Left ventricle myocardium inferior (tissue), 1 donor: ENCODE data around the gene SPATA25. TPM values are rescaled to one million over a fixed set of nuclear protein-coding genes. Genes with fewer than 3 reads are reported as not detected.

Source experiments
- DNase-seq: peaks from one replicate; pipeline ENCODE4 v3.0.0-alpha.2; 2020
- H3K27ac ChIP-seq: fragments of 200-600 bp; replicated peaks from 2 replicates; pipeline ENCODE4 v1.8.0; 2021
- H3K27me3 ChIP-seq: fragments of 200-600 bp; 2 replicates; pipeline ENCODE4 v1.8.0; 2021; ENCODE audit warnings: low read depth
- H3K36me3 ChIP-seq: fragments of 200-600 bp; 2 replicates; pipeline ENCODE4 v1.8.0; 2021
- H3K4me1 ChIP-seq: fragments of 200-600 bp; 2 replicates; pipeline ENCODE4 v1.8.0; 2021
- H3K4me3 ChIP-seq: fragments of 200-600 bp; 2 replicates; pipeline ENCODE4 v1.8.0; 2021; ENCODE audit warnings: mild to moderate bottlenecking, moderate library complexity
- H3K9me3 ChIP-seq: fragments of 200-600 bp; replicated peaks from 2 replicates; pipeline ENCODE4 v1.8.0; 2021
- intact Hi-C: fragments of 100-400 bp; cut with micrococcal nuclease; formaldehyde crosslinking; loops from one replicate; pipeline ENCODE4 v1.11.0; 2022
- total RNA-seq: library from RNA; stranded (reverse); fragmentation: NEBNext Ultra II Directional; extraction: Animal tissue kit (Norgen Biotek cat#: 25700); gene quantifications from one replicate; pipeline ENCODE4 v1.2.1, GENCODE V29; 2021
- TF ChIP-seq, protein P1 (sequence below): fragments of 200-600 bp; IDR thresholded peaks from 2 replicates; pipeline ENCODE4 v1.8.0; 2021; ENCODE audit warnings: antibody characterized with exemption, mild to moderate bottlenecking, borderline replicate concordance
- donor health status: DM: no; HTN: yes; CAD: no; lungs with severe emphysema.

SPATA25 gene
- total RNA-seq, 1 donor from 2014 or later, result 2.4 TPM

DNA sequence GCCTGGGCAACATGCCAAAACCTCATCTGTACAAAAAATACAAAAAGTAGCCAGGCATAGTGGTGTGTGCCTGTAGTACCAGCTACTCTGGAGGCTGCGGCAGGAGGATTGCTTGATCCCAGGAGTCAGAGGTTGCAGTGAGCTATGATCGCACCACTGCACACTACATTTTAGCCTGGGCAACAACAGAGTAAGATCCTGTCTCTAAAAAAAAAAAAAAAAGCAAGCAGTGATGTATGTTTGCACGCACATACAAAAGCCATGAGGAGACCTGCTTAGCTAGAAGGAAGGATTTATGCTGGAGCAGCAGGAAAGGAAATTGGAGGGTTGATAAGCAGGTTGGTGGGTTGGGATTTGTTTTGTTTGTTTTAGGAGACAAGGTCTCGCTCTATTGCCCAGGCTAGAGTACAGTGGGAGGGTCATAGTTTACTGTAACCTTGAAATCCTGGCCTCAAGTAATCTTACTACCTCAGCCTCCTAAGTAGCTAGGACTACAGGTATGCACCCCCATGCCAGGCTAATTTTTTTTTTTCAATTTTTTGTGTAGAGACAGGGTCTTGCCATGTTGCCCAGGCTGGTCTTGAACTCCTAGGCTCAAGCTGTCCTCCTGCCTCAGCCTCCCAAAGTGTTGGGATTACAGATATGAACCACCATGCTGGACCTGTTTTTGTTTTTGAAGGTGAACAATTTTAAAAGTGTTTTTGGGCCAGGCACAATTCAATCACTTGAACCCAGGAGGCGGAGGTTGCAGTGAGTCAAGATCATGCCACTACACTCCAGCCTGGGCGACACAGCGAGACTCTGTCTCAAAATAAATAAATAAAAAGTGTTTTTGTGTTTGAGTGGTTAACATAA lies 26.0 kb downstream of the SPATA25 start:
- no peaks in the 10 kb centered on the region for H3K36me3 ChIP-seq
- TF ChIP-seq, protein P1, sequence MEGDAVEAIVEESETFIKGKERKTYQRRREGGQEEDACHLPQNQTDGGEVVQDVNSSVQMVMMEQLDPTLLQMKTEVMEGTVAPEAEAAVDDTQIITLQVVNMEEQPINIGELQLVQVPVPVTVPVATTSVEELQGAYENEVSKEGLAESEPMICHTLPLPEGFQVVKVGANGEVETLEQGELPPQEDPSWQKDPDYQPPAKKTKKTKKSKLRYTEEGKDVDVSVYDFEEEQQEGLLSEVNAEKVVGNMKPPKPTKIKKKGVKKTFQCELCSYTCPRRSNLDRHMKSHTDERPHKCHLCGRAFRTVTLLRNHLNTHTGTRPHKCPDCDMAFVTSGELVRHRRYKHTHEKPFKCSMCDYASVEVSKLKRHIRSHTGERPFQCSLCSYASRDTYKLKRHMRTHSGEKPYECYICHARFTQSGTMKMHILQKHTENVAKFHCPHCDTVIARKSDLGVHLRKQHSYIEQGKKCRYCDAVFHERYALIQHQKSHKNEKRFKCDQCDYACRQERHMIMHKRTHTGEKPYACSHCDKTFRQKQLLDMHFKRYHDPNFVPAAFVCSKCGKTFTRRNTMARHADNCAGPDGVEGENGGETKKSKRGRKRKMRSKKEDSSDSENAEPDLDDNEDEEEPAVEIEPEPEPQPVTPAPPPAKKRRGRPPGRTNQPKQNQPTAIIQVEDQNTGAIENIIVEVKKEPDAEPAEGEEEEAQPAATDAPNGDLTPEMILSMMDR, result no peak
- no peak overlapping the region for H3K27ac ChIP-seq
- H3K9me3 ChIP-seq, result no peaks in the 10 kb centered on the region
- intact Hi-C loops, result no loop called here
- H3K4me1 ChIP-seq, result peaks cover 23% of the 10 kb centered on the region
- H3K4me3 ChIP-seq, result no peak overlapping the region
- DNase-seq, result no peak
- no peaks in the 10 kb centered on the region for H3K27me3 ChIP-seq

DNA sequence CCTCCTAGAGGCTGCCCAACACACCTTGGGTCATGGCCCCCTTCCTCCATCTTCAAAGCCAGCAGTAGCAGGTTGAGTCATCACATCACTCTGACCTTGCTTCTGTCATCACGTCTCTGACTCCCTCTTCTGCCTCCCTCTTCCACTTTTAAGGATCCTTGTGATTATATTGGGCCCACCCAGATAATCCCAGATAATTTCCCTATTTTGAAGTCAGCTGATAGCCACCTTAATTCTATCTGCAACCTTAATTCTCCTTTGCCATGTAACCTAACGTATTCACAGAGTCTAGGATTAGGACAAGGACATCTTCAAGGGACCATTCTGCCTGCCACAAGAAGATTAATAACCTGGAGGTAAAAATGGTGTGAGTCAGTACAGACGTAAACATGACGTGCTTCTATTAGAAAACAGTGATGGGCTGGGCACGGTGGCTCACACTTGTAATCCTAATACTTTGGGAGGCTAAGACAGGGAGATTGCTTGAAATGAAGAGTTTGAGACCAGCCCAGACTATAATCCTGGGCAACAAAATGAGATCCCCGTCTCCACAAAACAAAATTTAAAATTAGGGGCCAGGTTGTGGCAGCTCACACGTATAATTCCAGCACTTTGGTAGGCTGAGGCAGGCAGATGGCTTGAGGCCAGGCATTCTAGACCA lies 26.7 kb downstream of the SPATA25 start:
- Histone ChIP-seq H3K9me3 (no peaks in the 10 kb centered on the region), H3K4me1 (peaks cover 30% of the 10 kb centered on the region), H3K27ac (no peak overlapping the region), H3K27me3 (no peaks in the 10 kb centered on the region), H3K4me3 (no peak overlapping the region), H3K36me3 (no peaks in the 10 kb centered on the region)
- intact Hi-C loops, result no loop called here
- TF ChIP-seq, protein P1, result no peak
- no peak for DNase-seq

DNA sequence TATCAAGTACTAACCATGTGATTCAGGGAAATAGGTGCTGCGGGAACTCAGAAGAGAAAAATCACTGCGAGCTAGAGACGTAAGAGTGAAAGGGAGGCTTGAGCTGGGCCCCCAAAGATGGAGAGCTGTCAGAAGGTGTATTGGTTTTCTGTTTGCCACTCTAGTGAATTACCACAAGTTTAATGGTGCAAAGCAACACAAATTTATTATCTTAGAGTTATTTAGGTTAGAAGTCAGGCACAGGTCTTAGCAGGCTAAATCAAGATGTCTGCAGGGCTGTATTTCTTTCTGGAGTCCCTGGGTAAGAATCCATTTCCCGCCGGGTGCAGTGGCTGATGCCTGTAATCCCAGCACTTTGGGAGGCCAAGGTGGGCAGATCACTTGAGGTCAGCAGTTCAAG lies 27.5 kb downstream of the SPATA25 start:
- Histone ChIP-seq H3K27ac (no peak overlapping the region), H3K36me3 (no peaks in the 10 kb centered on the region), H3K4me3 (no peak overlapping the region), H3K27me3 (no peaks in the 10 kb centered on the region), H3K9me3 (no peaks in the 10 kb centered on the region), H3K4me1 (peaks cover 38% of the 10 kb centered on the region)
- TF ChIP-seq, protein P1, result no peak
- no peak for DNase-seq
- intact Hi-C loops, result no loop called here

DNA sequence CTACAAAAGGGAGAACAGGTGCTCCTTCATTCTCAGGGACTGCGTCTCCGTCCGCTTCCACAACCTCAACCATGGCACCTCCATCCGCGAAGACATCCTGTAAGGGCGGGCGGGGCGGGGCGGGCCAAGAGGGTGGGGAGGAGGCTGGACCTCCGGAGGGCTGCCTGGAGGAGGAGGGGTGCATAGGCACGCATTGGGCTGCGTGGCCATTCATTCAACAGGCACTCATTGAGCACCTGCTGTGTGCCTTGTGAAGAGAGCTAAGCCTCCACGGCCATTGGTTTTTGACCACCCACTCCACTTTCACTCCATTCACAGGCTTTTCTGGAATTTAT lies 29.6 kb downstream of the SPATA25 start:
- peaks cover 19% of the 10 kb centered on the region for H3K36me3 ChIP-seq
- TF ChIP-seq, protein P1, result no peak
- DNase-seq, result no peak
- peak overlapping the region; percentile 92 for H3K27ac ChIP-seq
- peak overlapping the region; percentile 98 for H3K4me3 ChIP-seq
- H3K27me3 ChIP-seq, result no peaks in the 10 kb centered on the region
- H3K9me3 ChIP-seq, result no peaks in the 10 kb centered on the region
- peaks cover 44% of the 10 kb centered on the region for H3K4me1 ChIP-seq
- intact Hi-C loops, result no loop called here

DNA sequence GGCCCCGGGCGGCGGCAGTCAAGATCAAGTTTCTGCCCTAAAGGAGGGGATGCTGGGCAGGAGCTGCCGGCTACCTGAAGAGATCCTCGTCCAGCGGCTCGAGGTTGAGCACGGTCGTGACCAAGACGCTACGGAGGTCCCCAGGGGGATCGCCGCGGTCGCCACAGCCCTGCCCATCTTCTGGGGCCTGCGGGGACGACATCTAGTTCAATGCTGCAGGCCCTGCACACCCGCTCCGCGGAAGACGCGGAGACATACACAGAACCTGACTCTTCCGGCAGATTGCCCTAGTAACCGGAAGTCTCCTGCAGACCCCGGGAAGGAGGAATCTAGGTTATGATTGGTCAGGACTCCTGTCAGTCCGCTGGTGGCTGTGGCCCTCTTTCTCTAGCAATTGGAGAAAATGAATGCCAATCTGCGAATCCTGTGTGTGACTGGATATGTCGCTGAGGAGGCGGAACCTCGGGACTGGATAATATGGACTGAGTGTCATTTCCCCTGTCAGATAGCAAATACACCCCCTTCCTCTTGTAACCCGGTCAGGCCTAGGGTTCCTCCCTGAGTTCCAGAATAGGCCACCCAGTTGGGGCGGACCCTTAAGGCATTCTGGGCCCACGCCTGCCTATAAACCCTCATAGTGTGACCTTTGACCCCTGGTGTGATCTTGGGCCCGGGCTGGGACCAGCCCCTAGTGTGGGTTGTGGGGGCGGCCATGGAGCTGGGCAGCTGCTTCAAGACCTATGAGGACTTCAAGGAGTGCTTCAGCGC lies 30.1 kb downstream of the SPATA25 start, which contains the start of the genes ACOT8 and ZSWIM3:
TSS of gene ACOT8 (minus strand) at position 279 of the 768 bp plus-strand sequence. CDS start at position 202, 77 bp downstream.
TSS of gene ZSWIM3 (plus strand) at position 501 of the 768 bp plus-strand sequence. CDS start at position 713, 212 bp downstream.
- intact Hi-C loops, result no loop called here
- DNase-seq, result peak; percentile 90
- TF ChIP-seq, protein P1, result no peak

More for the DNA sequence above, 30.1 kb downstream of the SPATA25 start, which contains the start of the genes ACOT8 and ZSWIM3:
- H3K27me3 ChIP-seq, result no peaks in the 10 kb centered on the region
- H3K36me3 ChIP-seq, result peaks cover 20% of the 10 kb centered on the region
- peaks cover 44% of the 10 kb centered on the region for H3K4me1 ChIP-seq
- H3K9me3 ChIP-seq, result no peaks in the 10 kb centered on the region
- peak within 1 kb of the TSS; percentile 98 for H3K4me3 ChIP-seq
- H3K27ac ChIP-seq, result peak within 1 kb of the TSS; percentile 92
